Left colon (tissue), 2 donors: Measurements from ENCODE around the gene RRAGD. TPM values are rescaled to one million over a fixed set of nuclear protein-coding genes. Genes with fewer than 3 reads are reported as not detected.
"Not testable (repeated sequence)": the region's sequence is repeated elsewhere in the genome, so short reads cannot be mapped to it uniquely, and the experiment has no call there.

Source experiments
- ATAC-seq: fragments of 200-7000 bp; cut with Tn5 transposase; one replicate; pipeline ENCODE4 v1.9.1; 2020; ENCODE audit warnings: mild to moderate bottlenecking, moderate library complexity
- DNase-seq, 2 donors: peaks; one replicate each; pipeline ENCODE4 v3.0.0-alpha.2; 2020
- intact Hi-C, 2 donors: fragments of 100-400 bp; cut with DNase I in 1 of 2; cut with micrococcal nuclease in 1 of 2; formaldehyde crosslinking; loops; one replicate each; pipeline versions ENCODE4 v1.11.2 to v1.14.0; 2022; cut with DNase I, micrococcal nuclease
- total RNA-seq, 2 donors: library from RNA; stranded (reverse); fragmentation: NEBNext Ultra II Directional; extraction: Animal tissue kit (Norgen Biotek cat#: 25700); gene quantifications; one replicate each; pipeline ENCODE4 v1.2.1, GENCODE V29; 2021
- donor health status: DM: no; HTN: no; CAD: no.
- donor health status: DM: yes; HTN: yes; CAD: no.

The RRAGD gene
- total RNA-seq, 2 donors from 2014 or later, result 1.4 to 5.9 TPM

GRCh38 chr6:89415185-89415584 is 3.1 kb upstream of the RRAGD start:
- DNase-seq (no peak), ATAC-seq (no peak)
- intact Hi-C loops, result no loop called here

GRCh38 chr6:89414215-89414614 is 2.1 kb upstream of the RRAGD start:
- ATAC-seq (no peak), DNase-seq (peak in 1 of 2 donors; percentile 15)
- intact Hi-C loops, result no loop called here

- intact Hi-C loops, result no loop called here
- ATAC-seq (peak; percentile 31), DNase-seq (peak in 1 of 2 donors; percentile 18)
Observed at GRCh38 chr6:89413006-89413400, 930 bp upstream of the RRAGD start.

DNA sequence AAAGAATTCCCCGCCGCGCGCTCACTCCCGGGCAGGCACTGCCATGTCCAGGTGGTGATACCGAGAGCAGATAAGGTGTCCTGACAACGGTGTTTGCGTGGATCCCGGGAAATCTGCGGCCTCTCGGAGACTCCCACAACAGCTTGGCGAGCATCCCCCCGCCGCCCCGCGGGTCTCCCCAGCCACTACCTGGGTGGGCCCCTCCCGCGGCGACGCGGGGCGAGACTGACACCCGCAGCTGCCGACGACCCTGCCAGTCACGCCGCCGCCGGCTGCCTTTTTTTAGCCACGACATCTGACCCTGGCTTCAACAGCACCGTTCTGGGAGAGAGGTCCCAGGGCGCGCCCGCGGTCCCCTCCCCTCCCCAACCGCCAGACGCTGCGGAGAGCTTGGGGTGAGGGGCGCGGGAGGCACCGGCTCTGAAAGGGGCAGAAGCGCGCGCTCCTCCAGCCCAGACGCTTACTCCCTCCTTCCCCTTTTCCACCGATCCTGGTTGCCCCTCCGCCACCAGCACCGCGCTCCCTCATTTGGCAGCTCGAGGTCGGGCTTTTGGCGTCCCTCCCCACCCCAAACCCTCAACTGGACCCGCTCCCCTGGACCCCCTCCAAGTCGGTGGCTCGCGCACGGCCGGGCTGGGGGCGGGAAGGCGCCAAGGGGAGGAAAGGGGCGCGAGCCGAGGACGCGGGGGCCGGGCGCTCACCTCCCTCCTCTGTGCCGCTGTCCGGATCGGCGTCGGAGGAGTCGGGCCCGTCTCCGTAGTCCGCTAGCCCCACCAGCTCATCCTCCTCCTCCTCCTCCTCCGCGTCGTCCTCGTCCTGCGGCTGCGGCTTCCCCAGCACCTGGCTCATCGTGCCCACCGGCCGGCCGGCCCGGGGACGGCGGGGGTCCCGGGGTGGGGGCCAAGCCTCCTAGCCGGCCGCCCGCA is 665 bp downstream of the RRAGD start:
- intact Hi-C loops, result no loop called here
- DNase-seq, result peak; percentile 30 to 43
- ATAC-seq, result peak; percentile 56

- intact Hi-C loops, result no loop called here
- DNase-seq, result no peak
- no peak for ATAC-seq
Observed at GRCh38 chr6:89410788-89411144, 1.3 kb downstream of the RRAGD start.

DNA sequence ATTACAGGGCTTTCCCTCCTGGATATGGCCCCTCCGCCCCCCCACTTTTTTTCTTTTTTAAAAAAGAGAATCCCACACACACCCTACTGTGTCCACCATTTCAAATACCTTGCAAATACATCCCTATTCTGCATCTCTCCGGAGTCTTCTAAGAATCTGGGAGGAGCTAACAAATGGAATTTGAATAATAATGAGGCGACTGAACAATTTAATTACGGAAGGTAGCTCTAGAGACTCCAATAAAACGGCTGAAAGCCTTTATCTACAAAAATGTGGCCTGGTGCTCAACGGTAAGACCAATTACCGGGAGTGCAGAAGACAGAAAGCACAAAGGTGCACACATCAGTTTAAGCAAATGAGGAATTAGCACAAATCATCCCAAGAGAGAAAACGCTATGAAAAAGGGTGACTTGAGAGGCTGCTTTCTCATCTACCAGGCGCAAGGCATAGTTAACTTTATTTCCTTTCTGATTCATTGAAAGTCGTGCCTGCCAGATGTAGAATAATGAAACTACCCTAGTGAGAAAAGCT is 1.8 kb downstream of the RRAGD start:
- intact Hi-C loops, result no loop called here
- no peak for DNase-seq
- ATAC-seq, result no peak

GRCh38 chr6:89409461-89410035 is 2.5 kb downstream of the RRAGD start:
- DNase-seq (no peak), ATAC-seq (no peak)
- intact Hi-C loops, result no loop called here

- intact Hi-C loops, result no loop called here
- DNase-seq (no peak), ATAC-seq (no peak)
Observed at GRCh38 chr6:89406141-89406540, 5.9 kb downstream of the RRAGD start.

GRCh38 chr6:89404512-89404911 is 7.6 kb downstream of the RRAGD start:
- intact Hi-C loops, result no loop called here
- ATAC-seq (no peak), DNase-seq (no peak)

- intact Hi-C loops, result no loop called here
- ATAC-seq (no peak), DNase-seq (no peak)
Observed at GRCh38 chr6:89402776-89403175, 9.3 kb downstream of the RRAGD start.

DNA sequence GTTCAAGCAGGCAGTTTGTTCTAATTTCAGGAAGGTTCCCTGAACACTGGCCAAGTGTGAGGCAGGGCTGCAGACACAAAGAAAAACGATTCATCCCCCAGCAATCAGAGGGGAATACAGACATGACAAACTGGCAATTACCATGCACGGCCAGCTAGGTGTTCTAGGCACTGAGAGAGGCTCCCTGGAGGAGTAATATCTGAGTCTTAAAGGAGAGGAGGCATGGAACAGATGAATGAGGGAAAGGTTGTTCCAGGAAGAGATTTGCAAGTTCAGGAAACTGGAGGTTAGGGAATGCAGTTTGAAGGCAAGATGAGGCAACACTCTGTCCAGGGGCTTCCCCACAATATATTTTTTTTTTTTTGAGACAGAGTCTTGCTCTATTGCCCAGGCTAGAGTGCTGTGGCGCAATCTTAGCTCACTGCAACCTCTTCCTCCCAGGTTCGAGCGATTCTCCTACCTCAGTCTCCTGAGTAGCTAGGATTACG is 11.1 kb downstream of the RRAGD start:
- DNase-seq (no peak), ATAC-seq (no peak)
- intact Hi-C loops, result no loop called here

DNA sequence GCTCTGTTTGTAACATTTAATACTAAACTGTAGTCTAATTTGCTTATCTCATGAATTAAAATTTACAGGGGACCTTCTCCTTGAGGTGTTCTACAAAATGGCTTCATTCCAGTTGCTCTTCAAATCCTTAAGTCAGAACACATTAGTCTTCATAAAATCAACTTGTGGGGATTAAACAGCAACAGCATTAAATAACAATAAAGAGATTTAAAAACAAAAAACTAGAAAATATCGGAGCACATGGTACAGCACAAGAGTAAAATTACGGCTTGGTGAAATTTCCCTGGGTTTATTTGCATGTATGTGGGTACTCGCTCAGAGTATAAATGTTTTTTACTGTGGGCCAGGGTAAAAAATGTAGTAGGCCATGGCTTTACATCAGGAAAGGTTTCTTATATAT is 12.0 kb downstream of the RRAGD start:
- ATAC-seq (no peak), DNase-seq (no peak)
- intact Hi-C loops, result no loop called here

DNA sequence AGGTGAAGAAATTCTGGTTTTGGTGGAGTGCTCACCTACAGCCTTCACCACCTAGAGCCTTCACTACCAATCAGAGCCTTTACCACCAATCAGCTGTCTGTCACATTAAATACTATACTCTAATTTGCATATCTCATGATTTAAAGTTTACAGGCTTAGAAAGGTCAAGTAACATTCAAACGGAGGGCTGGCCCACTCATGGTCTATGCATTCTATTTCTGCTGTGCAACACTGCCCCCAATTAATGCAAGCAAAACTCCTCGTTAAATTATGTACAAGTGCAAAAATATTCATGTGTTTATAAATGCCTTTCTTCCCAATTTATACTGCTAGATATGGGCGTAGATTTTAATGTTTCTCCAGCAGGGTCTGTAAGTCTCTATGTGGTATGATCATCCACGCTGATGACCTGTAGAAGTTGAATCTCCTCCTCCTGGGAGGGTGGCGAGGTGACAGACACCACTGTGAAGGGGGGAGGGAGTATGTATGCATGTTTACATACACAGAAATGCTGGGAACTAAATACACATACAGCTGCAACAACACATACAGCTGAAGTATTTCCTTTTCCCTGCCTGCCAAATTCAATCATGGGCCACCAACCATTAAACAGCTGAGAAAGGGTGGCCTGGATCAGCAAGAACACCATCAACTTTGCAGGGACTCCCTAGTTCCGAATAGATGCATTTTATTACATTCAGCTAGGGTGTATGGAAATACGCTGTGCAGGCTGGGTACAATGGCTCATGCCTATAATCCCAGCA is 13.1 kb downstream of the RRAGD start:
- no peak for DNase-seq
- intact Hi-C loops, result no loop called here
- no peak for ATAC-seq

- intact Hi-C loops, DNase-seq, ATAC-seq: not testable (repeated sequence)
Observed at GRCh38 chr6:89397884-89398283, 14.2 kb downstream of the RRAGD start.

DNA sequence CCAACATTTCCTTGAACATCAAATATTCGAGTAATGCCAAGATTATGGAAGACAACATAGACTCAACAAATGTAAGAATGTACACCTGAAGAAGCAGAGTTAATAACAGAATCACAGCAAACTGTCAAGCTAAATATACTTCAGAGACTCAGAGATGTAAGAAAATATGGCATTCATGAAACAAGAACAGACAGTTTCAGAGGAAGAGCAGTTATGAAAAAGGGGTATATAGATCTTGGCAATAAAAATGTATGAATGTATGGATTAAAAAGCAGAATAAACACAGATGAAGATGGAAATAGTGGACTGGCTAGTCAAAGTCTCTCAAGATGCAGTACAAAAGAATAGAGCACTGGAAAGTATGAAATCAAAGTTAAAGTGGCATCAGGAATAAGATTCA is 18.4 kb downstream of the RRAGD start:
- intact Hi-C loops, result no loop called here
- ATAC-seq, result no peak
- DNase-seq, result no peak

GRCh38 chr6:89392823-89393222 is 19.2 kb downstream of the RRAGD start:
- ATAC-seq, result no peak
- intact Hi-C loops, result no loop called here

GRCh38 chr6:89388846-89389245 is 23.2 kb downstream of the RRAGD start:
- intact Hi-C loops, result no loop called here
- ATAC-seq, result no peak
- DNase-seq, result no peak

More at GRCh38 chr6:89392823-89393222, 19.2 kb downstream of the RRAGD start:
- no peak for DNase-seq

DNA sequence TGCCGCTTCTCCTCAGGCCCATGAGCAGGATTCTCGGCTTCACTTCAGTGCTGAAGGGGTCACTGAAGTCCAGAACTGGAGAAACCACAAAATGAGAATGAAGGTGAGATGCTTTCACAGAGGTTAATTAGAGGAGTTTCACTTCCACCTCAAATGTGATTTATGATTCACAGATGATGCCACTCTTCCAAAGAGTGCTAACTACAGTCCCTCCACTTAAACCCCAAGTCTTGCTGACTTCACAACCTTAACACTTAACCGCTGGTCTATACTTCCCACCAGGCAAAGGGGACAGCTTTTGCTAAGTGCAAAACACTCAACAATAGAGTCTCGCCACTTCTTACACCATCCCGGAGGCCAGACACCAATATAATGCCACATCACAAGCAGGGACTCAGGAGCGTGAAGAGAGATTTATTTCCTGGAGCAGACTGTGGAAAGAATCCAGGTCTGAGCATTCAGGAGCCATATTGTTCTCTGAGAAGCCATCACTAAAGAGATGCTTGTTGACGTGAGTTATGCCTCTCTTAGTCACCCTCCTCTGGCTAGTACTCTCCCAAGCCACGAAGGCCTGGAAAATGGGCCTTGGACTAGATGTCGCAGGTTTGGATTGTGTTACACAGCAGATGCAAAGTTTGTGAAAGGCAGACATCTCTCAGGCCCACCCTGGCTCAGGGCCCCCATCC is 24.4 kb downstream of the RRAGD start:
- ATAC-seq (no peak), DNase-seq (no peak)
- intact Hi-C loops, result no loop called here
